Measurements from ENCODE around the gene CCSER1. TPM values are rescaled to one million over a fixed set of nuclear protein-coding genes. Genes with fewer than 3 reads are reported as not detected.

The CCSER1 gene
- total RNA-seq, 2 experiments from 2014 or later, result not detected

GRCh38 chr4:90449626-90450025 is 322.4 kb downstream of the CCSER1 start:
- TF ChIP-seq CTCF (conservative IDR thresholded peaks at IDR 0.05; ENCODE audit: low read length), result no peak
- no peak for TF ChIP-seq EZH2phosphoT487 (IDR thresholded peaks at IDR 0.05; ENCODE audit: borderline replicate concordance, low read depth, low read length)
- ChIA-PET CTCF (ENCODE audit: unreplicated experiment) (no interaction called here), POLR2A (no interaction called here)
- H3K27ac ChIP-seq (ENCODE audit: low read depth, low read length, poor library complexity, severe bottlenecking), result no peak overlapping the region
- intact Hi-C loops (cut with micrococcal nuclease; ENCODE audit: unreplicated experiment), result no loop called here
- H3K4me1 ChIP-seq (ENCODE audit: insufficient read depth, low read length, poor library complexity, severe bottlenecking), result no peaks in the 10 kb centered on the region
- H4K20me1 ChIP-seq (ENCODE audit: insufficient read depth, low read length), result no peaks in the 10 kb centered on the region
- no peaks in the 10 kb centered on the region for H3K36me3 ChIP-seq (ENCODE audit: insufficient read depth, low read length)
- H3K79me2 ChIP-seq (ENCODE audit: insufficient read depth, low read depth, low read length), result no peaks in the 10 kb centered on the region
- no peaks in the 10 kb centered on the region for H3K9me3 ChIP-seq (ENCODE audit: low read length)
- no peak overlapping the region for H2AFZ ChIP-seq (ENCODE audit: low read length)
- H3K9me2 ChIP-seq (ENCODE audit: insufficient read depth, low read length), result no peaks in the 10 kb centered on the region
- no peak for DNase-seq (ENCODE audit: low spot score)
- no peak overlapping the region for H3K4me2 ChIP-seq (ENCODE audit: low read length)
- BruUV-seq (replicated peaks), result no TSS peak
- H3K4me3 ChIP-seq (ENCODE audit: low read depth, low read length, poor library complexity, severe bottlenecking), result no peak overlapping the region

DNA sequence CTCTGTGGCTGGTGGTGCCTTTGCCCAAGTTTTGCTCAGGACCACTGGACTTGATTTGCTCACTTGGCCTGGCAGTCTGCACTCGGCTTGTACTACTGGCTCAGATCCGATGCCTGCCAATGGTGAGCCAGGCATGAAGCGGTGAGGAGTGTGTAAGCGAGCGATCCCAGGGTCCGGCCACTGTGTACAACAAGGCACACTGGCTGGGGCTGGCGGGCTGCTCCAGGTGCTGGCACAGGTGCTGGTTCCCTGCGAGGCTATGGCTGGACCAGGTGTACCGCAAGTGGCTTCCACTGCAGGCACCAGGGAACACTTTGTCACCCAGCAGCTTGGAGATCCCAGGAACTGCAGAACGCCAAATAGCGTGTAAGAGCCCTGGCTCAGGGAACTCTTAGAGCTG is 329.7 kb downstream of the CCSER1 start:
- POLR2A ChIA-PET, result no interaction called here
- no peak overlapping the region for H2AFZ ChIP-seq (ENCODE audit: low read length)
- no peaks in the 10 kb centered on the region for H3K79me2 ChIP-seq (ENCODE audit: insufficient read depth, low read depth, low read length)
- no peaks in the 10 kb centered on the region for H4K20me1 ChIP-seq (ENCODE audit: insufficient read depth, low read length)
- DNase-seq (ENCODE audit: low spot score), result no peak
- intact Hi-C loops (cut with micrococcal nuclease; ENCODE audit: unreplicated experiment), result no loop called here
- no peak overlapping the region for H3K4me3 ChIP-seq (ENCODE audit: low read depth, low read length, poor library complexity, severe bottlenecking)
- BruUV-seq (replicated peaks), result no TSS peak
- H3K36me3 ChIP-seq (ENCODE audit: insufficient read depth, low read length), result no peaks in the 10 kb centered on the region
- CTCF ChIA-PET (ENCODE audit: unreplicated experiment), result no interaction called here
- no peak overlapping the region for H3K27ac ChIP-seq (ENCODE audit: low read depth, low read length, poor library complexity, severe bottlenecking)
- no peaks in the 10 kb centered on the region for H3K9me2 ChIP-seq (ENCODE audit: insufficient read depth, low read length)
- H3K4me1 ChIP-seq (ENCODE audit: insufficient read depth, low read length, poor library complexity, severe bottlenecking), result no peaks in the 10 kb centered on the region
- TF ChIP-seq CTCF (conservative IDR thresholded peaks at IDR 0.05; ENCODE audit: low read length) (no peak), EZH2phosphoT487 (IDR thresholded peaks at IDR 0.05; ENCODE audit: borderline replicate concordance, low read depth, low read length) (no peak)
- no peaks in the 10 kb centered on the region for H3K9me3 ChIP-seq (ENCODE audit: low read length)
- H3K4me2 ChIP-seq (ENCODE audit: low read length), result no peak overlapping the region

DNA sequence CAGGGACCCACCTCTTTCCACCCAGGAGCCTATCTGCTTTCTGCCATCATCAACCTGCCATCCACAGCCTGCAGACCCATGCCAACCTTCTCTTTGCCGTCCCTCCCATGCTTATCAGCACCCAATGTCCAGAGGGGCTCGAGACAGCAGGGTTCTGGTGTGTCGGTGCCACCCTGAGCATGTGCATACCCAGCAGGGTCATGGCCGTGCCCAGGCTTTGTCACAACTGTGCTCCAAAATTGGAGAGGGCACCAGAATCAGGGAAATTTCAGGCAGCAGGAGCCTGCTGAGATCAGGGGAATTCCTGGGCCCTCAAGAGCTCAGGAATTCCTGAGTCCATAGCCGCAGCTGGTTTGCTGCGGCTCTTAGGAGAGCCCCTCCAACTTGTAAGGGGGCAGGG is 330.6 kb downstream of the CCSER1 start:
- Histone ChIP-seq H3K4me3 (ENCODE audit: low read depth, low read length, poor library complexity, severe bottlenecking) (no peak overlapping the region), H3K27ac (ENCODE audit: low read depth, low read length, poor library complexity, severe bottlenecking) (no peak overlapping the region), H3K4me1 (ENCODE audit: insufficient read depth, low read length, poor library complexity, severe bottlenecking) (no peaks in the 10 kb centered on the region), H3K4me2 (ENCODE audit: low read length) (no peak overlapping the region), H3K9me2 (ENCODE audit: insufficient read depth, low read length) (no peaks in the 10 kb centered on the region), H3K79me2 (ENCODE audit: insufficient read depth, low read depth, low read length) (no peaks in the 10 kb centered on the region), H3K36me3 (ENCODE audit: insufficient read depth, low read length) (no peaks in the 10 kb centered on the region), H3K9me3 (ENCODE audit: low read length) (no peaks in the 10 kb centered on the region), H4K20me1 (ENCODE audit: insufficient read depth, low read length) (no peaks in the 10 kb centered on the region), H2AFZ (ENCODE audit: low read length) (no peak overlapping the region)
- no TSS peak for BruUV-seq (replicated peaks)
- ChIA-PET POLR2A (interaction anchor here (1.0 kb wide), 1 partner anchor 26 kb away, joined by 3 read pairs; no protein-coding TSS in a partner anchor), CTCF (ENCODE audit: unreplicated experiment) (no interaction called here)
- no peak for TF ChIP-seq EZH2phosphoT487 (IDR thresholded peaks at IDR 0.05; ENCODE audit: borderline replicate concordance, low read depth, low read length)
- no peak for TF ChIP-seq CTCF (conservative IDR thresholded peaks at IDR 0.05; ENCODE audit: low read length)
- intact Hi-C loops (cut with micrococcal nuclease; ENCODE audit: unreplicated experiment), result no loop called here
- no peak for DNase-seq (ENCODE audit: low spot score)
